H1 (cell line): Measurements from ENCODE around the gene ITPRIPL2. TPM values are rescaled to one million over a fixed set of nuclear protein-coding genes. Genes with fewer than 3 reads are reported as not detected.

Source experiments
- CTCF ChIA-PET: fragments of 300-600 bp; sonication (Branson Sonifier 250); formaldehyde crosslinking; loops from one replicate; lab custom pipeline; 2021; ENCODE audit not compliant: partially characterized antibody; lab: Charles Lee
- POLR2A ChIA-PET: fragments of 300-600 bp; sonication (Branson Sonifier 250); formaldehyde crosslinking; loops from one replicate; lab custom pipeline; 2021; ENCODE audit warnings: inconsistent platforms; ENCODE audit not compliant: partially characterized antibody; lab: Charles Lee
- DNase-seq, 2 experiments: peaks; one replicate each; pipeline versions ENCODE4 v3.0.0 to v3.0.0-alpha.2; 2010 to 2022; ENCODE audit warnings: low spot score in 2 of 2, low read depth in 1 of 2, mixed read lengths in 1 of 2
- FAIRE-seq: peaks from 2 replicates; lab custom pipeline; 2011; peaks lifted over from hg19 to GRCh38; lab: Jason Lieb, UNC
- H2AFZ ChIP-seq: 2 replicates; pipeline ENCODE4 v1.8.1; 2012; ENCODE audit warnings: low read length, inconsistent platforms
- H2AK5ac ChIP-seq: 2 replicates; pipeline ENCODE4 v1.6.1; 2013; ENCODE audit warnings: low read depth, low read length
- H2BK120ac ChIP-seq: replicated peaks from 2 replicates; pipeline ENCODE3; 2013; ENCODE audit warnings: low read depth, low read length, inconsistent platforms
- H2BK12ac ChIP-seq: 2 replicates; pipeline ENCODE4 v1.6.1; 2013; ENCODE audit warnings: low read depth, low read length
- H2BK15ac ChIP-seq: 2 replicates; pipeline ENCODE4 v1.6.1; 2013; ENCODE audit warnings: low read length
- H2BK20ac ChIP-seq: 2 replicates; pipeline ENCODE4 v1.6.1; 2013; ENCODE audit warnings: low read length
- H2BK5ac ChIP-seq: 2 replicates; pipeline ENCODE4 v1.6.1; 2013; ENCODE audit warnings: low read depth, low read length
- H3K14ac ChIP-seq: 2 replicates; pipeline ENCODE4 v1.6.1; 2013; ENCODE audit warnings: inconsistent platforms; ENCODE audit not compliant: insufficient read length
- H3K18ac ChIP-seq: 2 replicates; pipeline ENCODE4 v1.6.1; 2013; ENCODE audit warnings: low read length; ENCODE audit errors: extremely low read depth
- H3K23ac ChIP-seq: 2 replicates; pipeline ENCODE4 v1.6.1; 2013; ENCODE audit warnings: inconsistent platforms; ENCODE audit not compliant: insufficient read length
- H3K23me2 ChIP-seq: 2 replicates; pipeline ENCODE4 v1.6.1; 2013; ENCODE audit warnings: low read depth, low read length
- H3K27ac ChIP-seq: 2 replicates; pipeline ENCODE4 v1.6.1; 2011; ENCODE audit warnings: low read depth, low read length, inconsistent platforms
- H3K27me3 ChIP-seq, 4 experiments: replicated peaks in 1 of 4; 1 replicate in 1 of 4; 2 replicates in 3 of 4; pipeline versions ENCODE4 v1.6.1 to v1.8.1; 2011 to 2013; ENCODE audit warnings: low read length in 3 of 4, mild to moderate bottlenecking in 3 of 4, inconsistent platforms in 2 of 4, mixed read lengths in 2 of 4, moderate library complexity in 1 of 4; ENCODE audit not compliant: control insufficient read depth in 3 of 4, insufficient read depth in 3 of 4; ENCODE audit errors: extremely low read depth in 1 of 4
- H3K36me3 ChIP-seq, 4 experiments: 2 replicates each; pipeline versions ENCODE4 v1.6.1 to v1.8.1; 2011 to 2013; ENCODE audit warnings: mild to moderate bottlenecking in 4 of 4, low read length in 3 of 4, moderate library complexity in 2 of 4, control low read depth in 1 of 4, inconsistent platforms in 1 of 4; ENCODE audit not compliant: insufficient read depth in 4 of 4, control insufficient read depth in 2 of 4
- H3K4ac ChIP-seq: replicated peaks from 2 replicates; pipeline ENCODE3; 2013; ENCODE audit warnings: low read length, low read depth, mixed read lengths, inconsistent platforms; ENCODE audit not compliant: insufficient read length
- H3K4me1 ChIP-seq, 4 experiments: replicated peaks in 1 of 4; 1 replicate in 1 of 4; 2 replicates in 3 of 4; pipeline versions ENCODE4 v1.6.1 to v1.8.1; 2011 to 2013; ENCODE audit warnings: low read length in 3 of 4, inconsistent platforms in 2 of 4, mixed read lengths in 1 of 4; ENCODE audit not compliant: insufficient read depth in 4 of 4, control insufficient read depth in 3 of 4
- H3K4me2 ChIP-seq, 2 experiments: 2 replicates each; pipeline versions ENCODE4 v1.6.1 to v1.8.1; 2011 to 2013; ENCODE audit warnings: low read depth in 2 of 2, low read length in 2 of 2, control low read depth in 1 of 2, inconsistent platforms in 1 of 2, mild to moderate bottlenecking in 1 of 2; ENCODE audit not compliant: insufficient read depth in 1 of 2
- H3K4me3 ChIP-seq, 4 experiments: fragments of 200-600, 300-600 bp in 1 of 4; sonication (generic), shearing (Covaris generic), sonication (Bioruptor Twin) in 1 of 4; 2 replicates each; pipeline versions ENCODE4 v1.5.1 to v1.8.1; 2011 to 2016; ENCODE audit warnings: low read length in 4 of 4, low read depth in 3 of 4, control low read depth in 2 of 4, inconsistent platforms in 2 of 4, mild to moderate bottlenecking in 2 of 4, mixed read lengths in 1 of 4, moderate library complexity in 1 of 4; ENCODE audit not compliant: insufficient read depth in 2 of 4; ENCODE audit errors: extremely low read depth in 1 of 4
- H3K56ac ChIP-seq: replicated peaks from 2 replicates; pipeline ENCODE3; 2013; ENCODE audit warnings: low read depth, mild to moderate bottlenecking, mixed read lengths, low read length, inconsistent platforms; ENCODE audit not compliant: insufficient read length
- H3K79me1 ChIP-seq: 2 replicates; pipeline ENCODE4 v1.6.1; 2013; ENCODE audit warnings: low read depth, low read length, control low read depth
- H3K79me2 ChIP-seq, 2 experiments: 2 replicates each; pipeline versions ENCODE4 v1.6.1 to v1.8.1; 2012 to 2013; ENCODE audit warnings: low read length in 2 of 2, mild to moderate bottlenecking in 2 of 2, inconsistent platforms in 1 of 2; ENCODE audit not compliant: insufficient read depth in 2 of 2, control insufficient read depth in 1 of 2
- H3K9ac ChIP-seq, 4 experiments: replicated peaks in 1 of 4; 1 replicate in 1 of 4; 2 replicates in 3 of 4; pipeline versions ENCODE4 v1.6.1 to v1.8.1; 2011 to 2013; ENCODE audit warnings: low read depth in 3 of 4, low read length in 3 of 4, control low read depth in 2 of 4, mild to moderate bottlenecking in 2 of 4, moderate library complexity in 2 of 4, inconsistent platforms in 1 of 4; ENCODE audit errors: extremely low read depth in 1 of 4
- H3K9me3 ChIP-seq, 2 experiments: 2 replicates each; pipeline versions ENCODE4 v1.6.1 to v1.8.1; 2012 to 2013; ENCODE audit warnings: mild to moderate bottlenecking in 2 of 2, moderate library complexity in 2 of 2, control low read depth in 1 of 2, inconsistent platforms in 1 of 2, low read depth in 1 of 2, low read length in 1 of 2, mixed read lengths in 1 of 2; ENCODE audit not compliant: insufficient read depth in 2 of 2
- H4K20me1 ChIP-seq, 2 experiments: replicated peaks in 1 of 2; 2 replicates each; pipeline versions ENCODE3 to v1.8.1; 2011 to 2013; ENCODE audit warnings: inconsistent platforms in 2 of 2, low read length in 2 of 2, mild to moderate bottlenecking in 1 of 2; ENCODE audit not compliant: insufficient read depth in 2 of 2, control insufficient read depth in 1 of 2
- H4K5ac ChIP-seq: 2 replicates; pipeline ENCODE4 v1.6.1; 2013; ENCODE audit warnings: low read length, low read depth, mixed read lengths, inconsistent platforms; ENCODE audit not compliant: insufficient read length
- H4K8ac ChIP-seq: 2 replicates; pipeline ENCODE4 v1.8.0; 2013; ENCODE audit warnings: mild to moderate bottlenecking, moderate library complexity, low read length, inconsistent platforms; ENCODE audit not compliant: insufficient read depth; ENCODE audit errors: extremely low read depth
- H4K91ac ChIP-seq: replicated peaks from 2 replicates; pipeline ENCODE3; 2013; ENCODE audit warnings: low read length, mixed read lengths, inconsistent platforms; ENCODE audit not compliant: insufficient read length
- RAD21 ChIP-seq, 2 experiments: IDR thresholded peaks in 1 of 2; conservative IDR thresholded peaks in 1 of 2; 2 replicates each; pipeline ENCODE4 v1.6.1; 2011; ENCODE audit warnings: low read depth in 2 of 2, low read length in 2 of 2, improper control_type of control experiment in 1 of 2, inconsistent platforms in 1 of 2, mild to moderate bottlenecking in 1 of 2, moderate library complexity in 1 of 2
- YY1 ChIP-seq: IDR thresholded peaks from 2 replicates; pipeline ENCODE4 v1.6.1; 2011; ENCODE audit warnings: low read depth, mild to moderate bottlenecking, low read length
- ZNF274 ChIP-seq: IDR thresholded peaks from 2 replicates; pipeline ENCODE4 v1.7.0; 2012; ENCODE audit warnings: low read length, borderline replicate concordance; ENCODE audit errors: extremely low read depth
- WGBS, 2 experiments: shearing (Covaris generic) in 1 of 2; methylation state at CpG; one replicate each; pipeline versions ENCODE4 v1.1.6 to v1.1.7; 2013 to 2015; ENCODE audit warnings: low lambda C conversion rate in 2 of 2, mixed read lengths in 2 of 2, inconsistent platforms in 1 of 2, low coverage in 1 of 2, missing lambda C conversion rate in 1 of 2; ENCODE audit not compliant: insufficient replicate concordance in 2 of 2, insufficient coverage in 1 of 2, insufficient read length in 1 of 2; ENCODE audit errors: extremely low coverage in 1 of 2, missing lambda C conversion rate in 1 of 2; 5-methylcytosine and 5-hydroxymethylcytosine counted together
- polyA plus RNA-seq, 7 experiments: library from polyadenylated mRNA; depleted of rRNA in 3 of 7; stranded (reverse) in 5 of 7; unstranded in 2 of 7; fragments of >200 nt in 5 of 7; fragments of 200-250 nt in 2 of 7; gene quantifications; 1 replicate in 5 of 7; 2 replicates in 1 of 7; 4 replicates in 1 of 7; pipeline versions ENCODE4 v1.2.1 to v1.2.3, GENCODE V29; 2011 to 2013; ENCODE audit warnings: missing spikeins in 2 of 7, mixed read lengths in 2 of 7
- total RNA-seq: library from RNA; stranded (reverse); fragmentation: NEBNext Ultra II Directional; extraction: Animal tissue kit (Norgen Biotek cat#: 25700); gene quantifications from 2 replicates; pipeline ENCODE4 v1.2.1, GENCODE V29; 2021

The ITPRIPL2 gene
- total and polyA plus RNA-seq, 2 of the 8 experiments (the other 6 are each of a cell fraction or from before 2014, with no cell fraction given), result 1.1 to 3.4 TPM

GRCh38 chr16:19112099-19112407 lies 1.7 kb upstream of the ITPRIPL2 start:
- H3K27me3 ChIP-seq, result peaks cover 14 to 30% (median 27%) of the 10 kb centered on the region in 4 experiments
- no peak overlapping the region for H2BK12ac ChIP-seq
- H3K79me1 ChIP-seq, result no peaks in the 10 kb centered on the region
- no peak overlapping the region for H2AFZ ChIP-seq
- H3K4me2 ChIP-seq, result no peak overlapping the region
- no peak overlapping the region for H4K91ac ChIP-seq
- ChIA-PET CTCF (interaction anchor here (0.6 to 1.4 kb wide), 7 partner anchors 11 to 278 kb away, joined by 3 to 6 read pairs (median 4); no protein-coding TSS in a partner anchor), POLR2A (interaction anchor here (0.9 kb wide), 1 partner anchor 14 kb away, joined by 3 read pairs; no protein-coding TSS in a partner anchor)
- H3K9ac ChIP-seq, result no peak overlapping the region
- H3K27ac ChIP-seq, result no peak overlapping the region
- peaks cover 5% of the 10 kb centered on the region; the same call in 1 of the 2 replicates for H3K23me2 ChIP-seq
- H3K23ac ChIP-seq, result no peak overlapping the region
- peaks cover 0 to 3% of the 10 kb centered on the region in 2 experiments; a peak in 1 of 4 replicates for H3K9me3 ChIP-seq
- H2AK5ac ChIP-seq, result no peak overlapping the region
- H2BK15ac ChIP-seq, result no peak overlapping the region
- H4K20me1 ChIP-seq, result no peaks in the 10 kb centered on the region
- H3K4me3 ChIP-seq, result no peak overlapping the region
- FAIRE-seq, result no peak
- no peak for DNase-seq
- no peak overlapping the region for H3K14ac ChIP-seq
- no peak overlapping the region for H3K56ac ChIP-seq
- no peaks in the 10 kb centered on the region for H3K79me2 ChIP-seq
- no peak overlapping the region for H3K18ac ChIP-seq
- no peak overlapping the region for H4K8ac ChIP-seq
- no peak overlapping the region for H2BK120ac ChIP-seq
- peaks cover 4 to 12% (median 6%) of the 10 kb centered on the region in 4 experiments for H3K4me1 ChIP-seq
- H3K36me3 ChIP-seq, result peaks cover 0 to 3% (median 0%) of the 10 kb centered on the region in 4 experiments; a peak in 1 of 8 replicates
- no peak overlapping the region for H2BK5ac ChIP-seq
- 93% methylated on average over 2 of the region's 2 CpGs; no CpG with 5 or more reads in 1 of the 2 experiments for WGBS, 2 experiments
- no peak overlapping the region for H3K4ac ChIP-seq
- TF ChIP-seq RAD21 (IDR thresholded peaks at IDR 0.05 in 1 of 2, conservative IDR thresholded peaks at IDR 0.05 in 1 of 2; ENCODE audit: low read depth in 2 of 2, low read length in 2 of 2) (no peak), ZNF274 (no peak), YY1 (no peak)
- H2BK20ac ChIP-seq, result no peak overlapping the region
- no peak overlapping the region for H4K5ac ChIP-seq
